HFF-Myc (cell line): ENCODE data around the gene KCP.
"Not testable (repeated sequence)": the region's sequence is repeated elsewhere in the genome, so short reads cannot be mapped to it uniquely, and the experiment has no call there.

ENCODE experiments used
- DNase-seq: peaks from one replicate; pipeline ENCODE4 v3.0.0-alpha.2; 2011; ENCODE audit warnings: low read depth; ENCODE audit errors: extremely low read depth
- H3K4me3 ChIP-seq: replicated peaks from 2 replicates; pipeline ENCODE4 v1.5.1; 2011; ENCODE audit warnings: low read depth, mild to moderate bottlenecking, control low read depth, low read length
- TF ChIP-seq, protein P1 (sequence below): IDR thresholded peaks from 2 replicates; pipeline ENCODE4 v1.5.1; 2012; ENCODE audit warnings: mild to moderate bottlenecking, low read depth, low read length, control low read depth; ENCODE audit errors: missing control alignments

The KCP gene

GRCh38 chr7:128915841-128916642, 5.5 kb upstream of the KCP start:
- TF ChIP-seq, protein P1, sequence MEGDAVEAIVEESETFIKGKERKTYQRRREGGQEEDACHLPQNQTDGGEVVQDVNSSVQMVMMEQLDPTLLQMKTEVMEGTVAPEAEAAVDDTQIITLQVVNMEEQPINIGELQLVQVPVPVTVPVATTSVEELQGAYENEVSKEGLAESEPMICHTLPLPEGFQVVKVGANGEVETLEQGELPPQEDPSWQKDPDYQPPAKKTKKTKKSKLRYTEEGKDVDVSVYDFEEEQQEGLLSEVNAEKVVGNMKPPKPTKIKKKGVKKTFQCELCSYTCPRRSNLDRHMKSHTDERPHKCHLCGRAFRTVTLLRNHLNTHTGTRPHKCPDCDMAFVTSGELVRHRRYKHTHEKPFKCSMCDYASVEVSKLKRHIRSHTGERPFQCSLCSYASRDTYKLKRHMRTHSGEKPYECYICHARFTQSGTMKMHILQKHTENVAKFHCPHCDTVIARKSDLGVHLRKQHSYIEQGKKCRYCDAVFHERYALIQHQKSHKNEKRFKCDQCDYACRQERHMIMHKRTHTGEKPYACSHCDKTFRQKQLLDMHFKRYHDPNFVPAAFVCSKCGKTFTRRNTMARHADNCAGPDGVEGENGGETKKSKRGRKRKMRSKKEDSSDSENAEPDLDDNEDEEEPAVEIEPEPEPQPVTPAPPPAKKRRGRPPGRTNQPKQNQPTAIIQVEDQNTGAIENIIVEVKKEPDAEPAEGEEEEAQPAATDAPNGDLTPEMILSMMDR, result no peak
- no peak for DNase-seq
- no peak overlapping the region for H3K4me3 ChIP-seq

DNA sequence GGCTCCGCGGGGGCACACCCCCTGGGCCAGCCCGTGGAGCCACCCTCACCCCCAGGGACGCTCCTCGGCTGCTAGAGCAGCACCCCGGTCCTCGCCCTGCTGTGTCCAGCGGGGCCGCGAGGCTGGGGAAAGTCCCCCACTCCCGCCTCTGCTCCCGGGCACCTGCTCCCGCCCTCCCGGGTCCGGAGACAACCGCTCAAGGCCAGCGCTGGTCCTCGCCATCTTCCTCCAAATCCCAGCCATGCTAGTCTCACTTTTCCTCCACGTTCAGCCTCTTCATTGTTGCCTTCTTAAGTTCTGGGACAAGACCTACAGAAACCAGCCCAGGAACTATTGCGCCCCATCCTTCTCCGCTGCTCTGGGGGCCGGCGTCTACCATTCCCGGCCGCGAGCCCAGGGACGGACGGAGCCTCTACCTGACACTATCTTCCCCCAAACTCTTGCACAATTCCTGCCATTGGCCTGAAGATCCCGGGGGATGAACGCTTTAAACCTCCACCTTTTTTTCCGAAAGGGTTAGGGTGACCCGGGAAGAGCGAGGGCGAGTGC, 4.8 kb upstream of the KCP start:
- no peak overlapping the region for H3K4me3 ChIP-seq

DNA sequence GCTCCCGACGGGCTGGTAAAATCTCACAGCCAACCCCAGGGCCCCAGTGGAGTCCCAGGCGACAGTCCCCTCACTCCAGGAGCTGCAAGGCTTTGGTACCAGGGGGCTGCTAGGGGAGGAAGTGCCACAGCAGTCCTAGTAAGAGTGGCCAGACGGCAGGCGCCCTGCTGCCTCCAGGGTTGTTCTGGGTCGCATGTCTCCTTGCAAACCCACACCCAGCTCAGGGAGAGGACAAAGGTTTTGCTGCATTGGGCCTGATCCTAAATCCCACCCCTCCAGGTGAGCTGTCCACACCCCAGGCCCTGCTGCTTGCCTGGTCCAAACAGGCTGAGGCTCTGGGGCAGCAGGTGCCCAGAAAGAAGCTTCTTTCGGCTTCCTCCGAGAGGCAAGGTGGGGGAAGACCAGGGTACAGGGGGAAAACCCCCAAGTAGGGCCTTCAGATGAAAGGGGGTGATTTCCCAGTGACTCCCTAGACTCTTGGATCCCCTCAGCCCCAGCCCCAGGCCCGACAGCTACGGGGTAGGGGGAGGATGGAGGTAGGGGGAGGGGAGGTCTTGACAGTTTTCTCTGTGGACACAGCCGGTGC, 4.2 kb upstream of the KCP start:
- no peak for DNase-seq
- TF ChIP-seq, protein P1, result no peak
- H3K4me3 ChIP-seq, result no peak overlapping the region

More for the DNA sequence above, 4.8 kb upstream of the KCP start:
- TF ChIP-seq, protein P1, result no peak
- DNase-seq, result no peak

- H3K4me3 ChIP-seq, result no peak overlapping the region
- DNase-seq, result no peak
- TF ChIP-seq, protein P1, result no peak
These were observed 3.5 kb upstream of the KCP start for GRCh38 chr7:128913870-128914565.

- DNase-seq, H3K4me3 ChIP-seq: not testable (repeated sequence)
These were observed 2.4 kb upstream of the KCP start for GRCh38 chr7:128912709-128913495.

- DNase-seq, result no peak
- TF ChIP-seq, protein P1, result no peak
- no peak overlapping the region for H3K4me3 ChIP-seq
These were observed 1.8 kb upstream of the KCP start for GRCh38 chr7:128912281-128912680.
